WERI-Rb-1 (cell line): ENCODE measurements around the gene SPEM3.
"Not testable (repeated sequence)": the region's sequence is repeated elsewhere in the genome, so short reads cannot be mapped to it uniquely, and the experiment has no call there.

Experiments
- DNase-seq: peaks from one replicate; pipeline ENCODE4 v3.0.0-alpha.2; 2020
- H3K27ac ChIP-seq: fragments of 250-450 bp; sonication (Bioruptor Pico); 2 replicates; pipeline ENCODE4 v1.5.1; 2020; ENCODE audit warnings: mild to moderate bottlenecking, moderate library complexity
- H3K27me3 ChIP-seq: fragments of 250-450 bp; sonication (Bioruptor Pico); 2 replicates; pipeline ENCODE4 v1.5.1; 2021; ENCODE audit warnings: mild to moderate bottlenecking, low read depth, moderate library complexity; ENCODE audit not compliant: insufficient read depth, severe bottlenecking
- H3K36me3 ChIP-seq: fragments of 250-450 bp; sonication (Bioruptor Pico); 2 replicates; pipeline ENCODE4 v1.5.1; 2020; ENCODE audit warnings: mild to moderate bottlenecking, moderate library complexity
- H3K4me3 ChIP-seq: 2 replicates; pipeline ENCODE4 v1.5.1; 2011; ENCODE audit warnings: low read depth, mild to moderate bottlenecking, control low read depth, low read length
- H3K9me3 ChIP-seq: fragments of 250-450 bp; sonication (Bioruptor Pico); 2 replicates; pipeline ENCODE4 v1.5.1; 2021; ENCODE audit warnings: mild to moderate bottlenecking, moderate library complexity; ENCODE audit not compliant: severe bottlenecking
- TF ChIP-seq, protein P1 (sequence below): IDR thresholded peaks from 2 replicates; pipeline ENCODE4 v1.5.1; 2011; ENCODE audit warnings: low read depth, mild to moderate bottlenecking, control low read depth, inconsistent platforms, low read length

Gene SPEM3

GRCh38 chr17:7466639-7467341, 38.1 kb downstream of the SPEM3 start:
- H3K9me3 ChIP-seq: no peaks in the 10 kb centered on the region
- TF ChIP-seq, protein P1, sequence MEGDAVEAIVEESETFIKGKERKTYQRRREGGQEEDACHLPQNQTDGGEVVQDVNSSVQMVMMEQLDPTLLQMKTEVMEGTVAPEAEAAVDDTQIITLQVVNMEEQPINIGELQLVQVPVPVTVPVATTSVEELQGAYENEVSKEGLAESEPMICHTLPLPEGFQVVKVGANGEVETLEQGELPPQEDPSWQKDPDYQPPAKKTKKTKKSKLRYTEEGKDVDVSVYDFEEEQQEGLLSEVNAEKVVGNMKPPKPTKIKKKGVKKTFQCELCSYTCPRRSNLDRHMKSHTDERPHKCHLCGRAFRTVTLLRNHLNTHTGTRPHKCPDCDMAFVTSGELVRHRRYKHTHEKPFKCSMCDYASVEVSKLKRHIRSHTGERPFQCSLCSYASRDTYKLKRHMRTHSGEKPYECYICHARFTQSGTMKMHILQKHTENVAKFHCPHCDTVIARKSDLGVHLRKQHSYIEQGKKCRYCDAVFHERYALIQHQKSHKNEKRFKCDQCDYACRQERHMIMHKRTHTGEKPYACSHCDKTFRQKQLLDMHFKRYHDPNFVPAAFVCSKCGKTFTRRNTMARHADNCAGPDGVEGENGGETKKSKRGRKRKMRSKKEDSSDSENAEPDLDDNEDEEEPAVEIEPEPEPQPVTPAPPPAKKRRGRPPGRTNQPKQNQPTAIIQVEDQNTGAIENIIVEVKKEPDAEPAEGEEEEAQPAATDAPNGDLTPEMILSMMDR: no peak
- no peak overlapping the region for H3K4me3 ChIP-seq
- H3K27ac ChIP-seq: no peak overlapping the region
- H3K27me3 ChIP-seq: no peaks in the 10 kb centered on the region
- H3K36me3 ChIP-seq: peaks cover 29% of the 10 kb centered on the region
- DNase-seq: no peak

DNA sequence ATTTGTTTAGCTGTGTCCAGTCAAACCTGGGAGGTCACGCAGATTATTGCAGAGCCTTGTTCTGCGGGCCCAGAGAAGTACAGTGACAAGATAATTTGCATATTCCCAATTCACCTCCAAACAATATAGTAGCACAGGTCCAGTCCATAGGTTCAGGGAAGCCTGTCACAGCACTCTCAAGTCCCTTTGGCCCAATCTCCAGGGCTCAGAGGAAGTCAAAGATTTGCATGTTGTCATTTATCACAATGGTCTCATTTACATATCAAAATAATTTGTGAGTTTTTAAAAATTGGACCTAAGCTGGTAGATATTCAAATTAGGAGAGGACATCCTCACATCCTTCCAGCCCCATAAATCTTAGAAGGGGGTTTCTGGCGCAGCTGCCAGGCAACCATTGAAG, 38.8 kb downstream of the SPEM3 start:
- H3K27me3 ChIP-seq: no peaks in the 10 kb centered on the region
- DNase-seq: no peak
- no peak overlapping the region for H3K4me3 ChIP-seq
- no peak overlapping the region for H3K27ac ChIP-seq
- TF ChIP-seq, protein P1: no peak
- peaks cover 24% of the 10 kb centered on the region for H3K36me3 ChIP-seq
- H3K9me3 ChIP-seq: no peaks in the 10 kb centered on the region

GRCh38 chr17:7468290-7468689, 39.6 kb downstream of the SPEM3 start:
- Histone ChIP-seq H3K27me3 (no peaks in the 10 kb centered on the region), H3K36me3 (peaks cover 16% of the 10 kb centered on the region), H3K4me3 (no peak overlapping the region), H3K9me3 (no peaks in the 10 kb centered on the region), H3K27ac (no peak overlapping the region)
- TF ChIP-seq, protein P1: no peak
- no peak for DNase-seq

DNA sequence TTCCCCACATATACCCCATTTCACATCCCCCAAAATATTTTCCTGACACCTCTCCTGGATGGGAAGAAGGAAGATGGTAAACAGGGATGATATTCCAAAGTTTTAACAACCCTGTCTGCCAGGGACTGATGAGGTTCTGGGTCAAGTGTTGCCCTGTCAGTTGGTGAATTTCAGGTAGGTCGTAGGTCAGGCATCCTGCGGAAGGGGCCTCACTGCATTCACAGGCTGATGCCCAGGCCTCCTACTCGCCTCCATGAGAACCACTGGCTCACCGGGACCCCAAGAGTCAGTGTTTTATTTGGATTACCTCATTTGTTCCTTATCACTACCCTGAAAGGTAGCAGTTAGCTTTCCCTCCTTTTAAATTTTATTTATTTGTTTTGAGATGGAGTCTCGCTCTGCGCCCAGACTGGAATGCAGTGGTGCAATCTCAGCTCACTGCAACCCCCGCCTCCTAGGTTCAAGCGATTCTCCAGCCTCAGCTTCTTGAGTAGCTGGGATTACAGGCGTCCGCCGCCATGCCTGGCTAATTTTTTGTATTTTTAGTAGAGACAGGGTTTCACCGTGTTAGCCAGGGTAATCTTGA, 40.2 kb downstream of the SPEM3 start:
- H3K36me3 ChIP-seq: peaks cover 10% of the 10 kb centered on the region
- H3K27me3 ChIP-seq: no peaks in the 10 kb centered on the region
- TF ChIP-seq, protein P1: no peak
- no peaks in the 10 kb centered on the region for H3K9me3 ChIP-seq
- no peak overlapping the region for H3K27ac ChIP-seq
- DNase-seq: no peak
- H3K4me3 ChIP-seq: no peak overlapping the region

GRCh38 chr17:7469843-7470242, 41.2 kb downstream of the SPEM3 start:
- not testable (repeated sequence) for H3K27ac ChIP-seq, H3K4me3 ChIP-seq, H3K27me3 ChIP-seq, H3K9me3 ChIP-seq, DNase-seq, H3K36me3 ChIP-seq

DNA sequence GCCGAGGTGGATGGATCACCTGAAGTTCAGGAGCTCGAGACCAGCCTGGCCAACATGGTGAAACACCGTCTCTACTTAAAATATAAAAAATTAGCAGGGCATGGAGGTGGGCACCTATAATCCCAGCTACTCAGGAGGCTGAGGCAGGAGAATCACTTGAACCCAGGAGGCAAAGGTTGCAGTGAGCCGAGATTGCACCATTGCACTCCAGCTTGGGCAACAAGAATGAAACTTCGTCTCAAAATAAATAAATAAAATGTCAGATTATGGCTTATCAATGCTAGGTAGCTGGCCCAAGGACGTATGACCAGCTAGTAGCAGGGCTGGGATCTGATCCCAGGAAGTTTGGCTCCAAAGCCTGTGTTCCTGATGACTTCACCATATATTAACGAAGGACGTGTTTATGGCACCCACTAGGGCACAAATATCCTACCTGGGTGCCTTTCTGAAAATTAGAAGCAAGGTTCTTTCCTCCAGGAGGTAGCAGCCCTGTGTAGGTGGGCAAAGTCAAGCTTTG, 41.9 kb downstream of the SPEM3 start:
- H3K9me3 ChIP-seq, H3K36me3 ChIP-seq, H3K27me3 ChIP-seq, DNase-seq, H3K4me3 ChIP-seq, H3K27ac ChIP-seq: not testable (repeated sequence)
